NCI-H2227 (cell line): ENCODE measurements around the gene SF3B2.
"Not testable (repeated sequence)": the region's sequence is repeated elsewhere in the genome, so short reads cannot be mapped to it uniquely, and the experiment has no call there.

Experiments used
- DNase-seq: peaks from one replicate; lab custom pipeline; 2025; ENCODE audit not compliant: unreplicated experiment; lab: John Stamatoyannopoulos, UW

The SF3B2 gene

DNA sequence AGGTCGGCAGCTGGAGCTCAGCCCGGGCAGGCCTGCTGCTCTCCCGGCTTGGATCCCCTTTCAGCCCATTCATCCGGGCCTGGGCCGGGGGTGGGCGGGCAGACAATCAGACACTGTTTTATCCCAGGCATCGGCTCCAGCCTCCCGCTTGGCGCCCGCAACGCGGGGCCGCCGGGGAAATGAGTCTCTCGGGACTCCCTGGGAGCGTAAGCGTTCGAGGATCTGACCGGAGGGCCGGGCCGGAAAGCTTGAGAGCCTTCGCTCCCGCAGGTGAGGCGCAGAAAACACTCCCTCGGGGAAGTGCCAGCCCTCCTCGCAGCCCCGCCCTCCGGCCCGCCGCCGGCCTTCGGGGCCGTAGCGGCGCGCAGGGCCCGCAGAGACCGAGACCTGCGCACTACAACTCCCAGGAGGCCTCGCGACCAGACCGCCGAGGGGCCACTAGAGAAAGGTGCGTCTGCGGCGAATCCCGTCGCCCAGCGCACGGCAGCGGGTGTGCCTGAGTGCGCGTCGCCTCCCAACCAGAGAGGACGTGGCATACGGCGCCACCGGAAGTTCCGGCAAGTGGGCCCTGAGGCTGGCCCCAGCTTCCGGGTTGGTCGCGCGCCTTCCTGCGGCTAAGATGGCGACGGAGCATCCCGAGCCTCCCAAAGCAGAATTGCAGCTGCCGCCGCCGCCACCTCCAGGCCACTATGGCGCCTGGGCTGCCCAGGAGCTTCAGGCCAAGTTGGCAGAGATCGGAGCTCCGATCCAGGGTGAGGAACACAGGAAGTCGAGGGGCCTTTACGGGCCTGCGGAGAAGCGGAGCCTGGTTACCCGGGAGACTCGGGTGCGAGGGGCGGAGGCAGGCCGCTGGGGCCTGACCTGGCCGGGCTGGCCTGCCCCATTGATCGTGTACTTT lies at the start of gene SF3B2:
SF3B2 (plus strand) TSS at position 599 of the 898 bp plus-strand sequence; CDS start at position 620, 21 bp downstream.
- peak; percentile 99 for DNase-seq

DNA sequence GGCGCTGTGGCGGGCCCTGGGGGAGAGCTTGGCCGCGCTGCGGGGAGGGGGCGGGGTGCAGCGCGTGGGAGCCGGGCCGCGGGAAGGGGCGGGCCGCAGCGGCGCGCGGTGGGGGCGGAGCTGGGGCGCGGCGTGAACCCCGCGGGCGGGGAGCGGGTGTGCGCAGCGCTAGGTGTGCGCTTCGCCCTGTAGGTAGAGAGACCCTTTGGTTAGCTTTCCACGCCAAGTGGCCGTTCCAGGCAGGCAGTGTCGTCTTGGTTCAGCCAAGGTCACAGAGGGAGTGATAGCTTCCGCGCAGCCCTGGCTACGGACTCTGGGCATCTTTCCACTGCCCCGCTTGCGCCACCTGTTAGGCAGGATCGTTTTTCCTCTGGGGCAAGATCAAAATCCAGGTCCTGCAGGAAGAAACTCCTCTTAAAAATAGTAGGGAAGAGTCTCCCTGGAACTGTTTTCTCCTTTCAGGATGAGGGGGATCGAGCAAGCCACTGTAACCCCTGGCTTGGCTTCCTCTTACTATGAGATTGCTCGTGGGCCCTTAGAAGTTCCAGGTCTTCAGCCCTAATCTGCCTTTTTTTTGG lies 49.4 kb upstream of the SF3B2 start:
- peak; percentile 83 for DNase-seq

DNA sequence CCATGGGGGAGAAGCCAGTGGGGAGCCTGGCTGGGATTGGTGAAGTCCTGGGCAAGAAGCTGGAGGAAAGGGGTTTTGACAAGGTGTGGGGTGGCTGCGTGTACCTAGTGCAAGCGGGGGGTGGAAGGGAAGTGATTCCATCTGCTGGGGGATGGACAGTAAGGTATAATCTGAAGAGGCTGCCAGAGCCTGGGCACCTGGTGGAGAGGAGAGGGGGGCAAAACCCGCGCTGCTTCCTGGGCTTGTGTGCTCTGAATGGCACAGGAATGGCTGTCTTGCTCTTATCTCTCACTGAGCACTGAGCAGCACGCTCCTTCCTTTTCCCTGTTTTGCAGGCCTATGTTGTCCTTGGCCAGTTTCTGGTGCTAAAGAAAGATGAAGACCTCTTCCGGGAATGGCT lies 48.9 kb upstream of the SF3B2 start:
- DNase-seq: no peak

DNA sequence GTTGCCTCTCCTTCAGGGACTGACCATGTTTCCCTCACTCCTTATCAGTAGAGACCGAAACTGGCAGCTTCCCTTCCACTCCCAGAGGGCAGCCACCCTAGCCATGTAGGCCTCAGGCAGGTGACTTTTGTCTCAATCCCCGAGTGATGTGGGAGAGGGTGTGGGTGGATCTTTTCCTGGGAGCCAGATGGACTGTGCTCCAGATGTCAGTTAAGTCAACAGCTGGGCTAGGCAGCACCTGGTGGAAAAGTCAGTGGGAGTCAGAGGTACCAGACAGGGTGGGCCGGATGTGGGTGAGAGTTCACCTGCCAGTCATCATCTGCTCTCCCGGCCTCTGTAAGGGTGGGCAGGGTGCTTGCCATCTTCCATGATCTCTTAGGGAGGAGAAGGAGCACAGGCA lies 48.0 kb upstream of the SF3B2 start:
- DNase-seq: no peak

DNA sequence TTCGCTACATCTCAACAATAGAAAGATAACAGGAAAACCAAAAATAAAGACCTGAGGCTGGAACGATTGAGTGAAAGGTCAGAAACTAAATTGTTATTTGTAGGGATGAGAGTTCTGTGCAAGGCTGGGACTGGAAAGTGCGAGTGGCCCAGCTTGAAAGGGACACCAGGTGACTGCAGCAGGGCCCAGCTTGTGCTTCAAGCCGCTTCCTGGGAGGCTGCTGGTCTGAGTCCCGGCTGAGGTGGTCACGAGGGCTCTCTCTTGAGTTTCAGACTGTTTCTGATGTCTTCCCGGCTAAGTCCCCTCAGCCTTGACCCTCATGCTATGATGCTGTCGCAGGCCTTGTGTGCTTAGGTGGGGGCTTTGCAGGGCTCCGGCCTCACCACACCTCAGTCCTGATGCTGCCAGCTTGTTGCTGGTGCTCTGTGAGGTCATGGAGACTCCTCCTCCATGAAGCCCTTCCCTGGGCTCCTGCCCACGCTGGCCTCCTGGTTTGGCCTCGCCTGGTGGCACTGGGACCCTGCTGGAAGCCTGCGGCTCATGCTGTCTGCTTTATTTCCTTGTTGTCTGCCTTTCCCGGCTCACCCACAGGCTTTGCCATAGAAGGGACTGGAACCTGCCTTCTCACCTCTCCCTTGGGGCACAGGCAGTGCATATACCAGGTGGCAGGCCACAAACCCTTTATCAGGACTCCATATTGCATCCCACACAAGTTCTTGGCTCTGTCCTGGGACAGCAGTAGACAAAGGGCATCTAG lies 45.9 kb upstream of the SF3B2 start:
- no peak for DNase-seq

DNA sequence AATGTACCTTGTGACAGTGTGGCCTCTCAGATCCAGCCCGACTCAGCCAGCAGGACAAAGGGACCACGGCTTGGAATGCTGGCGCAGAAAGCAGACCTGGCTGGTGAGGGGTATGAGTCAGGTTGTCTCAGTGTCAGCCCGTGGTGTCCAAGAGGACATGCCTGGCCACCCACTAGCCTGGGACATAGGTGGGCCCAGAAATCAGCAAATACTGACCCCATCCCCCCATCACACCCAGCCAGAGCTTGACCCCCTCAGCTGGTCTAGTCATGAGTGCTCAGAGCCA lies 45.3 kb upstream of the SF3B2 start:
- DNase-seq: no peak

GRCh38 chr11:66007201-66007634 lies 44.9 kb upstream of the SF3B2 start:
- DNase-seq: peak; percentile 20

DNA sequence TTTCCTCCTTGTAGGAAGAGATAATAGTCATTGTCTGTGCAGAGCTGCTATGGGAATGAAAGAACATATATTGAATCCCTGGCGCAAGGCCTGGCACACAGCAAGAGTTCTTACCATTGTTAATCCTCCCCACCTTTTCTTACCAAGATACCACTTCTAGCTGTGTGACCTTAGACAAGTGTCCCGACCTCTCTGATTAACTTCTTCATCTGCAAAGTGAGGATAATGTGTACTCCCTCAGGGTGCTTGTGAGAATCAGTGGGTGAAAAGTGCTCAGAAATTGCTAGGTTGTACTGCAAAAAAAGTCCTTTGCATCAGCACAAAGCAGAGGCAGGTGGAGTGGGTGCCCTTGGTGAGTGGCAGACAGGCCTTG lies 44.1 kb upstream of the SF3B2 start:
- no peak for DNase-seq

DNA sequence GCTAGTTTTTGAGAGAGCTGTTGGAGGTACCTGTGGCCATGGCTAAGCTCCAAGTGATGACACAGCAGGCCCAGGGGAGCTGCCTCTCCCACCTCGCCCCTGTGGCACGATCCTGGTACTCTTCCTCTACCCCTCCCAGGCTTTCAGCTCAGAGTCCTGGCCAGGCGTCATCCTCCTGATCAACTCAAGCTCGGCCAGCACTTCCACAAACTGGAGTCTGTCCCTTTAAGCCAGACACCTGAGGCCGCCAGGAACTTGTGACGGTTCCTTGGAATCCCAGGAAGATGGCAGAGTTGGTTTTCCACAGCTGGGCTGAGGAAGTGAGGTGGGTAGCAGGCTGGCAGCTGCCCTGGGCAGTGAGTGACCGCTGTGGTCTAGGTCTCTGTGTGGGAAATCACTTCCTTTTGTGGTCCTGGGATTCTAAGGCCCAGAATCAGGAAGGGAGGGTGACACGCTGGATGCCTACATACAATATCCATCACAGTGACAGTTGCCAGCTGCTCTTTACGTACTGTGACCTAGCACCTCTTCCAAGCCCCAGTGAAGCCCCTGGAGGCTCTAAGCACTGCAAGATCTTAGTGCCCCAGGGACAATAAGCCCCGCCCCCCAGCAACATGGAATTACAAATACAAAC lies 43.6 kb upstream of the SF3B2 start:
- DNase-seq: no peak

DNA sequence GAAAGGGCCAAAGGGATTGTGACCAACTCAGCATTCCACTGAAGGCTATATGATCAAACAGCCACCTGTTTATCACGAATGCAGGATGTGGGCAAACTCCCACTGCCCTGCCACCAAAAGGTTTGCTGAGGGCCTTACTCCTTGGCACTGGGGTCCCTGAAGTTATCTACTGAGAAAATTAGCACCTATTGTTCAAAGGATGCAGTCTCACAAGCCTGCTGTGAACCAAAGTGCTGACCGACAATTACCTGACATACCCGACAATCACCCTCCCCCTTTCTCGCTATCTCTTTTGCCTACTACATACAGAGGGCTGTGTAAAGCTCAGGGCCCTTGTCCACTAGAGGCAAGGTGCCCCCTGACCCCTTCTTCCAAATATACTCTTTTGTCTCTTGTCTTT lies 42.1 kb upstream of the SF3B2 start:
- DNase-seq: not testable (repeated sequence)

DNA sequence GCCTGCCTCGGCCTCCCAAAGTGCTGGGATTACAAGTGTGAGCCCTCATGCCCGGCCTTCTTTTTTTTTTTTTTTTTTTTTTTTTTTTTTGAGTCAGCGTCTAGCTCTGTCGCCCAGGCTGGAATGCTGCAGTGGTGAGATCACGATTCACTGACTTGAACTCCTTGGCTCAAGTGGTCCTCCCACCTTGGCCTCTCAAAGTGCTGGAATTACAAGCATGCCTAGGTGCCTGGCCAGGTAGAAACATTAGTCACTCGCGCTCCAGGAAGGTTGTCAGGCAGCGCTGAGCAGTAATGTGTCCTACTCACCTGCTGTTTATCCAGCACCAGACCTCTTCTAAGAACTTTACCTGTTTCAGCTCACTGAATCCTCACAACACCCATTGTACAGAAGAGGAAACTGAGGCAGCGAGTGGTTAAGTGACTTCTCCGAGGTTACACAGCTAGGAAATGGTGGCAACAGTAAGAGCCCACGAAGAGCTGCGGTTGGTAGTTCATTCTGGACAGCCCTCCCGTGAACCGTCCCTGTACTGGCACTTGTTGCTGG lies 40.9 kb upstream of the SF3B2 start:
- DNase-seq: no peak

DNA sequence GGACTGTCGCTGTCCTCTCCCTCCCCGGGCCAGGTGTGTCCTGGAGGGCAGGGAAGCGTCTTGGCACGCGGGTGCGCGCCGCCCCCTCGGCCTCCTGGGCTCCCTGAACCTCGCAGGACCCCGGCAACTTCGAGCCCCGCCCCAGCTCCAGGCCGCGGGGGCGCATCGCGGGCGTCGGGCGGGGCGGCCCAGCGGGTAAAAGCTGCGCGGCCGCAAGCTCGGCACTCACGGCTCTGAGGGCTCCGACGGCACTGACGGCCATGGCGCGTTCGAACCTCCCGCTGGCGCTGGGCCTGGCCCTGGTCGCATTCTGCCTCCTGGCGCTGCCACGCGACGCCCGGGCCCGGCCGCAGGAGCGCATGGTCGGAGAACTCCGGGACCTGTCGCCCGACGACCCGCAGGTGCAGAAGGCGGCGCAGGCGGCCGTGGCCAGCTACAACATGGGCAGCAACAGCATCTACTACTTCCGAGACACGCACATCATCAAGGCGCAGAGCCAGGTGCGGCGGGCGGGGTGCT lies 40.3 kb upstream of the SF3B2 start, which contains the start of gene CST6:
CST6 (plus strand) TSS at position 224 of the 519 bp plus-strand sequence; CDS start at position 261, 37 bp downstream.
- DNase-seq: no peak

- no peak for DNase-seq
Measured at GRCh38 chr11:66012371-66012945, 39.7 kb upstream of the SF3B2 start.

GRCh38 chr11:66012946-66013761 lies 39.0 kb upstream of the SF3B2 start:
- no peak for DNase-seq

- DNase-seq: no peak
Measured at GRCh38 chr11:66013762-66014100, 38.4 kb upstream of the SF3B2 start.

DNA sequence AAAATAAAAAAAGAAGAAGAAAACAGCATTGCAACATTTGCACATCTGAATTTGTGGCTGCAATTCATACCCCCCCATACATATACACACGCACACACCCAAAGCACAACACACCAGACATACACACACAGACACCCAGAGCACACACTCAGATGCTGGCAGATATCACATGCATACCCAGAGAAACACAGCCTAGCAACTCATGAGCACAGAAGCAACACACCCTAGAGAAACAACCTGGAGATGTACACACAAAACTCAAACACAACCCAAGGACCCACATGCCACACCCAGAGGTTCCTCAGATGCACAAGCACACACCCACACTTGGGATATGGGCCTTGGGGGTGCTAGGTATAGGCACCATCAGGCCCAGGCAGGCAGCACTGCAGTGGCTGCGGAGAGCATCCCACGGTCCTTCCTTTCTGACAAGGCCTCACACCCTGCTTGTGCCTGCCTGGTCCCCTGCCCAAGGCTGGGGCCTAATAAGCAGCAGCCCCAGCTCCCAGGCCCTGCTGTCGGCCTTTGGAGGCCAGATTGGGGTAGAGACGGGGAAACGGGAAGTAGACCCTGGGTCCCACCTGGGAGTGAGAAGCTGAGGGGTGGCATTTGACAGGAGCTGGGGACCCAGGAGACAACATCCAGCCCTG lies 37.2 kb upstream of the SF3B2 start:
- no peak for DNase-seq

DNA sequence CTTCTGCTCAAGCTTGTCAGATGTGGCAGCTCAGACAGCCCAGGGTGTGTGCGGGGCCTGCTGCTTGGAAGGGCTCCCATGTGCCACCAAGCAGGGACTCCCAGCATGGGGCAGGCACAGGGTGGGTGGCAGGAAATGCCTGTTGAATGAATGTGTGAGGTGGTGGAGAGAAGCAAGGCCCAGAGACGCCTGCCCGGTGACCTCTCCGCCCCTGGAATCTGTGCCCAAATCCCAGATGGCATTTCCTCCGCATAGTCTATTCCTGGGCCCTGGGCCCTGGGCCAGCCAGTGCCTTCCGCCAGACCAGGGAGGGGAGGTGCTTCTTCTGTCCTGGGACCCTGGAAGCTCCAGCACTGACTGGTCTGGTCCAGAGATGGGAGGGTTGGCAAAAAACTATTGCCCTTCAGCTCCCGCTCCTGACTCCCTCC lies 36.7 kb upstream of the SF3B2 start:
- DNase-seq: no peak

DNA sequence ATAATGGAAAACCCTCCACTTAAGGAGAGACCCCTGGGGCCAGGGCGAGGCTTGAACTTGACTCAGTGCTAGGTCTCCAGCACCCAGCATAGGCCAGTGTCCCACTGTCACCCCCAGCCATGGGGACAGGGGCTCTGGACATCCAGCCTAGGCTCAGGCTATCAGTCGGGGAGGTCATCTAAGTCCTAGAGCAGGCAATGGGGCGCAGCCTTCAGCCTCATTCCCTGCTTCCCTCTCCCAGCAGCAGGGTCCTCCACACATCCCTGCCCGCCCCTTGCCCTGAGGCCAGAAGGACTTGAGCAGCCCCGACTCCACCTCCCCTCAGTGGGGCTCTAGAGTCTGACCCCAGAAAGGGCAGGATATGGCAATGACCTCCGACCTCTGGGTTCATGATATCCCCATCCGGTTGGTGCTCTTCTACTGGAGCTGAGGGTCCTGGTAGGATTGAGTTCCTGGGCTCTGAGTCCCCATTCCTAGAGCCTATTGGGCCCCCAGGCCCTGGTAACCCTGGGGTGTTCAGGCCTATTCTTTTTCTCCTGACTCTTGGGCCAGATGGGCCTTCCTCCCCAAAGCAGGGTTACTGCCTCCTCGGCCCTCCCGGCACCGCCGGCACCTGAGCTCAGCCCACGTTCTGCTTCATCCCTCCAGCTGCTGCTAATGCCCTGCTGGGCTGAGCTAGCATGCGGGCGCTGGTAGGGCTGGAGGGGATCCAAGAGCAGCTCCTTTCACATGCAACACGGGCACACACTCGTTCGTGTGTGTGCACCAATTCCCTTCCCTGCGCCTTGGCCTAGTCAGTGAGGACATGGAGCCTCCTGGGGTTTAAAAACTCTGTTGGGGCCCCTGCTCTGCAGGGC lies 36.0 kb upstream of the SF3B2 start:
- DNase-seq: no peak
